Esophagus squamous epithelium (tissue), 4 donors: ENCODE data around the gene FGGY.

Source experiments
- POLR2A ChIP-seq, 4 donors: fragments of 450-650 bp; IDR thresholded peaks; one replicate each; pipeline ENCODE4 v1.6.1; 2017; ENCODE audit warnings: antibody characterized with exemption in 4 of 4, mild to moderate bottlenecking in 4 of 4, moderate library complexity in 3 of 4
- TF ChIP-seq, protein P1 (sequence below), 6 experiments: fragments of 450-650 bp in 4 of 6; fragments of 200-600 bp in 2 of 6; sonication (generic) in 2 of 6; IDR thresholded peaks; one replicate each; pipeline ENCODE4 v1.5.1; 2016 to 2019; ENCODE audit warnings: antibody characterized with exemption in 6 of 6, mild to moderate bottlenecking in 4 of 6, moderate library complexity in 4 of 6

DNA sequence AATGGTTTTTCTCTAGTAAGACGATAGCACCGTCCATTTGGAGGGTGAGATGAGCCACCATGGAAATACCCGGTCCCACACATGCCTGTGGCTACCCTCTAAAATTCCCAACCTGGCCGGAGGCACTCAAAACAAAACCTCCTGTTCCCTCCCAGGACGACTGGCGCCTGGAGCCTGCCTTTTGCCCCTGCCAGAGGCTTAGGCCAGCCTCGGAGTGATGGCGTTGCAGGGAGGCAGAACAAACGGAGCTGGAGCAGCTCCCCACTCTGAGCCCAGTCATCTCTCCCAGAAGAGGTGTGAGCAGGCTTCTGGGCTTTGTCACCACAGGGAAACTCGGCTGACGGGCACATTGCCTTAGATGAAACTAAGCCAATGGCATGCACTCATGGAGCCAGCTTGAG, 304.1 kb downstream of the FGGY start:
- TF ChIP-seq, protein P1, sequence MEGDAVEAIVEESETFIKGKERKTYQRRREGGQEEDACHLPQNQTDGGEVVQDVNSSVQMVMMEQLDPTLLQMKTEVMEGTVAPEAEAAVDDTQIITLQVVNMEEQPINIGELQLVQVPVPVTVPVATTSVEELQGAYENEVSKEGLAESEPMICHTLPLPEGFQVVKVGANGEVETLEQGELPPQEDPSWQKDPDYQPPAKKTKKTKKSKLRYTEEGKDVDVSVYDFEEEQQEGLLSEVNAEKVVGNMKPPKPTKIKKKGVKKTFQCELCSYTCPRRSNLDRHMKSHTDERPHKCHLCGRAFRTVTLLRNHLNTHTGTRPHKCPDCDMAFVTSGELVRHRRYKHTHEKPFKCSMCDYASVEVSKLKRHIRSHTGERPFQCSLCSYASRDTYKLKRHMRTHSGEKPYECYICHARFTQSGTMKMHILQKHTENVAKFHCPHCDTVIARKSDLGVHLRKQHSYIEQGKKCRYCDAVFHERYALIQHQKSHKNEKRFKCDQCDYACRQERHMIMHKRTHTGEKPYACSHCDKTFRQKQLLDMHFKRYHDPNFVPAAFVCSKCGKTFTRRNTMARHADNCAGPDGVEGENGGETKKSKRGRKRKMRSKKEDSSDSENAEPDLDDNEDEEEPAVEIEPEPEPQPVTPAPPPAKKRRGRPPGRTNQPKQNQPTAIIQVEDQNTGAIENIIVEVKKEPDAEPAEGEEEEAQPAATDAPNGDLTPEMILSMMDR (IDR thresholded peaks at IDR 0.05): no peak
- TF ChIP-seq POLR2A (IDR thresholded peaks at IDR 0.05): no peak
